GM19372 (cell line): ENCODE results near the gene GLIPR2.
"Not testable (repeated sequence)": the region's sequence is repeated elsewhere in the genome, so short reads cannot be mapped to it uniquely, and the experiment has no call there.

Source experiments
- ATAC-seq: cut with Tn5 transposase; IDR thresholded peaks from one replicate; pipeline ENCODE4 v1.9.1; 2021; ENCODE audit warnings: mild to moderate bottlenecking, low read depth, moderate library complexity; ENCODE audit not compliant: unreplicated experiment

GLIPR2 gene

GRCh38 chr9:36136272-36136893 lies at the start of gene GLIPR2:
GLIPR2 (plus strand) TSS chr9:36136733; CDS start chr9:36136779, 46 bp downstream.
- peak; percentile 97 for ATAC-seq

GRCh38 chr9:36087054-36087453 lies 49.5 kb upstream of the GLIPR2 start:
- ATAC-seq, result not testable (repeated sequence)

GRCh38 chr9:36088020-36088419 lies 48.5 kb upstream of the GLIPR2 start:
- ATAC-seq, result no peak

GRCh38 chr9:36091026-36091953 lies 45.2 kb upstream of the GLIPR2 start:
- no peak for ATAC-seq

GRCh38 chr9:36092014-36092413 lies 44.5 kb upstream of the GLIPR2 start:
- ATAC-seq, result no peak

- ATAC-seq, result no peak
Measured at GRCh38 chr9:36092509-36093215, 43.9 kb upstream of the GLIPR2 start.

GRCh38 chr9:36093384-36093783 lies 43.1 kb upstream of the GLIPR2 start:
- no peak for ATAC-seq

GRCh38 chr9:36099718-36100117 lies 36.8 kb upstream of the GLIPR2 start:
- ATAC-seq, result no peak

GRCh38 chr9:36100532-36100931 lies 36.0 kb upstream of the GLIPR2 start:
- ATAC-seq, result no peak

GRCh38 chr9:36101916-36102741 lies 34.4 kb upstream of the GLIPR2 start:
- no peak for ATAC-seq

GRCh38 chr9:36102742-36103495 lies 33.6 kb upstream of the GLIPR2 start:
- ATAC-seq, result no peak

- no peak for ATAC-seq
Measured at GRCh38 chr9:36109071-36109470, 27.5 kb upstream of the GLIPR2 start.

- ATAC-seq, result no peak
Measured at GRCh38 chr9:36110434-36110833, 26.1 kb upstream of the GLIPR2 start.

GRCh38 chr9:36112516-36112915 lies 24.0 kb upstream of the GLIPR2 start:
- ATAC-seq, result no peak

- ATAC-seq, result no peak
Measured at GRCh38 chr9:36113999-36114398, 22.5 kb upstream of the GLIPR2 start.

GRCh38 chr9:36116593-36116992 lies 19.9 kb upstream of the GLIPR2 start:
- ATAC-seq, result no peak

GRCh38 chr9:36118201-36118600 lies 18.3 kb upstream of the GLIPR2 start:
- no peak for ATAC-seq

- no peak for ATAC-seq
Measured at GRCh38 chr9:36118706-36119105, 17.8 kb upstream of the GLIPR2 start.

- no peak for ATAC-seq
Measured at GRCh38 chr9:36119476-36119875, 17.1 kb upstream of the GLIPR2 start.

- ATAC-seq, result no peak
Measured at GRCh38 chr9:36120705-36121104, 15.8 kb upstream of the GLIPR2 start.
